GM19395 (cell line): Measurements from ENCODE around the gene MEX3B.

Experiments used
- ATAC-seq: cut with Tn5 transposase; IDR thresholded peaks from one replicate; pipeline ENCODE4 v1.9.1; 2021; ENCODE audit warnings: mild to moderate bottlenecking, moderate library complexity; ENCODE audit not compliant: unreplicated experiment

The MEX3B gene

DNA sequence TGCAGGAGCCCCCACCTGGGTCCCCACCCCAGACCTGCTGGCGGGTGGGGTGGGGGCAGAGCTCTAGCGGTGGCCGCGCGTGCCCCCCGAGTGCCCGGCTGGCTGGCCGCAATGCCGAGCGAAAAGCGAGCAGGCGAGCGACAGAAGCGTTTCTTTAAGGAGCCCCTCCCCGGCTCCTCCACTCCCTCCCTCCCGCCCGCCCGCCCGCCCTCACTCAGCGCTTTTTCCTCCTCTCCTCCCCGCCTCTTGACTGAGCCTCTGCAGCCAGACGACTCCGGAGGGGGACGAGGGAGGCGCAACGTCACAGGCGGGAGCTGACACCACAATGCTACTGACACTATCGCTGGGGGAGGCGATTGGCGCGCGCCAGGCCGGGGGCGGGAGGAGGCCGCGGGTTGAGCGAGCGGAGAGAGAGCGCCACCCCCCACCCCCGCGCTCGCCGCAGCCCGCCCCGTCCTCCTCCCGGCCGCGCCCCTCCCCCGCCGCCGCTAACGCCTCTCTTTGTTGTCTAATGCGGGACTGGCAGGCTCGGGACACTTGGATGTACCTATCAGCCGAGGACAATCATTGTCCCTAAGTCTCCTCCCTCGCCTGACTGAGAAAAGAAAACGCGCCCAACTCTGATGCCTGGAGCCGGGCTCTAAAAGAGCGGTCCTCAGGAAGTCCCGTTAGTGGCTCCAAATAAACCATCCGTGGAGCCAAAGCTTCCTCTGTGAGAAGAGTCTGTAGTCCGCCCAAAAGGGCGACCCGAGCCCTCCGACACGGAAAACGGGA is at the start of gene MEX3B:
Gene MEX3B (minus strand): TSS at position 127 of the 774 bp plus-strand sequence. CDS start 313 bp downstream, outside the sequence.
- peak; percentile 77 for ATAC-seq

GRCh38 chr15:82093774-82094211 is 48.0 kb upstream of the MEX3B start:
- no peak for ATAC-seq

- ATAC-seq, result no peak
Observed at GRCh38 chr15:82093325-82093724, 47.5 kb upstream of the MEX3B start.

DNA sequence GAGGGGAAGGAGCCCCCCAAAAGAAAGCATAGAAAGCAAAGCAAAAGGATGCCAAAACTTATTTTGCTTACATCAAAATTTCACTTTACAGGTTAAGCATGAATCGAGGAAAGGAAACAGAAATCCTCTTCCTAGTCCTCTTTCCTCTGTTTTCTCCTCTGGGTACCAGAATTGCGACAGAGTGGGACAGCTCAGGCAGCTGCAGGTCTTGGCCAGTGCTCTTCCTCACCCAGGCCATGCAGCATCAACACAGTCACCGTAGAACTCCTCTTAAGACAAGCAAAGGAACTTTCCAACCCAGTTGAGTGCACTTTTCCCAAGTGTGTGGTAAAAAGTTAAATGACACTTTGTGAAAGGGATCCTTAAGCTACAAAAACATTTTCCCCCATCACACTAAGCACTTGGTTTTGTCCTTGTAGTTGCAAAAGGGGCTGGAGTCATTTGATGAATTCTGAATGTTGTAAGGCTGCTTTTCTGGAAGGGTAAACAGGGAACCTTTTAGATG is 45.9 kb upstream of the MEX3B start:
- no peak for ATAC-seq

DNA sequence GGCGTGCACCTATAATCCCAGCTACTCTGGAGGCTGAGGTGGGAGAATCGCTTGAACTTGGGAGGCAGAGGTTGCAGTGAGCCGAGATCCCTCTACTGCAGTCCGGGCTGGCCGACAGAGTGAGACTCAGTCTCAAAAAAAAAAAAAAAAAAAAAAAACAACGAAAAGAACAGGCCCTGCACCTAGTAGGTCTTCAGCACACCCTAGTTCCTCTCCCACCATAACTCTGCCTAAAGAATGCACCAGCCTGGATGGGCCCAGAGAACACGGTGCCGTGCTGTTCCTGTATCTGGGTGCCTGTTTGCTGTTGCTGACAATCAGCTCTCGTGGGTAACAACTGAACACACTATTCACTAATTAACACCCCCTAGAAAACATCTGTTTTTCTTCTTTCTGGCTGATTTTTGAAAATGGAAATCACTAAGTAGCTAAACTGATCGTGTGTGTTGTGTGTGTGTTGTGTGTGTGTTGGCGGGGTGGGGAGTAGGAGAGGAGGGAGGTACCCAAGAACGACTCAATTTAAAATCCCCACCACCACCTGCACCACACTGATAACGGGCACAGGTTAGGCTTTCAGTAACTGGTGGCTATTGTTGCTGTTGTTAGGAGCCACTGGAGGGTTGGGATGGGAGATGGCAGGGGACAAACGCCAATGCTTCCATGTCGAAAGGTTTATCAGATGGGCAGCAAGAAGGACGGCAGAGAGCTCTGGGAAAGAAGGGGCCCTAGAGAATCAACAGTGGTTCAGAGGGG is 40.6 kb upstream of the MEX3B start:
- ATAC-seq, result no peak

GRCh38 chr15:82081914-82082762 is 36.3 kb upstream of the MEX3B start:
- no peak for ATAC-seq

- ATAC-seq, result no peak
Observed at GRCh38 chr15:82080774-82081173, 35.0 kb upstream of the MEX3B start.

GRCh38 chr15:82079736-82080135 is 33.9 kb upstream of the MEX3B start:
- ATAC-seq, result no peak

DNA sequence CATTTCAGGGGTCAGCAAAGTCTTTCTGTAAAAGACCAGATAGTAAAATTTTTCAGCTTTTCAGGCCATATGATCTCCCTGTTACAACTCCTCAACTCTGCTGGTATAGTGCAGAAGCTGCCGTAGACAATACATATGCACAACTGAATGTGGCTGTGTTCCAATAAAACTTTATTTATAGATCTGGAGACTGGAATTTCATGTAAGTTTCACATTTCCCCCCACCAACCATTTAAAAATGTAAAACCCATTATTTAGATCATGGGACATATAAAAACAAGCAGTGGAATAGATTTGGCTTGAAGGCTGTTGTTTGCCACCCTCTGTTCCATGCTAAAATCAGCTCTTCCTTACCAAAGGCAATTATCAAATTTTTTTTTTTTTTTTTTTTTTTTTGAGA is 28.8 kb upstream of the MEX3B start:
- ATAC-seq, result no peak

GRCh38 chr15:82072926-82073537 is 27.2 kb upstream of the MEX3B start:
- no peak for ATAC-seq

- ATAC-seq, result no peak
Observed at GRCh38 chr15:82066455-82066854, 20.6 kb upstream of the MEX3B start.

GRCh38 chr15:82064824-82065223 is 19.0 kb upstream of the MEX3B start:
- no peak for ATAC-seq

DNA sequence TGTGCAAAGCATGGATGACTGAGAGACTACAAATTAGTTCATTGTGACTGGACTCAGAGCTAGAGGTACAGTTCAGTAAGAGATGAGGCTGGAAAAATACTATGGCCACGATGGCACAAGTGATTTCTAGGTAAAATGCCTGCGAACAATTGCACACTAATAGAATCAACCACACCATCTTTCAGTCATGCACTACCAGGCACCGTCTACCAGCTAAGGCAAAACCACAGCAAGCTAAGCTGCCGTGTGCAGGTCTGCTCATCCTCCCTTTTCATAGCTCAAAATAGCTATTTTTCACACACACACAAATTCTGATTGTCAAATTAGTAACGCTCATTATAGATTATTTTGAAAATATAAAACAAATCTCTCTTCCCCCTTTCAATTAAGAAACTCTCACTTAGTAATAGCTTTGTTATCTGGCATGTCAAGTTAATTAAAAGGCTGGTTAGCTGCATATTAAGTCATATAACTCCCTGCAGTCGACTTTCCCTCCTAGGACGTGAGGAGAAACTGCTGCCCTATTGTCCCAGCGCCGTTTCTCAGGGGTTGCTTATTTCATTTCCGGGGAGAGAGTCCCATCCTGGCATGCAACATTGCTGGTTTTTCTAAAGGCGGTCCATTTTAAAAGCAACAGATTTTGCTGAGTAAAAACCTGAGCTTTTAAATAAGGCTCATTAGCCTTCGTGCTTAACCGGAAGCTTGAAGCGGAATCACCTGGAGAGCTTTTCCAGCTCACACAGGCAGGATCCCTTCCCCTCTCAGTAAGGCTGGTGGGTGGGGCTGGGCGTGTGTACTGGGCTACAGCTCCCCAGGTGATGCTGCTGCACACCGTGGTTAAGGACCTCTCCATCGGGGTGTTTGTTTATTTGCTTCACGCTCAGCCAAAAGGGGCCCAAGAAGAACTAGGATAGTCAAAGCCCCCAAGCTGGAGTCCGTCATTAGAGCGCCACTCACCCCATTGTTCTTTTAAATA is 16.9 kb upstream of the MEX3B start:
- ATAC-seq, result no peak

GRCh38 chr15:82060817-82061216 is 15.0 kb upstream of the MEX3B start:
- no peak for ATAC-seq

- ATAC-seq, result no peak
Observed at GRCh38 chr15:82058517-82059204, 12.8 kb upstream of the MEX3B start.

- no peak for ATAC-seq
Observed at GRCh38 chr15:82058026-82058425, 12.2 kb upstream of the MEX3B start.

GRCh38 chr15:82056958-82057823 is 11.4 kb upstream of the MEX3B start:
- ATAC-seq, result no peak

GRCh38 chr15:82052751-82053150 is 6.9 kb upstream of the MEX3B start:
- ATAC-seq, result no peak
